Epithelial cell of proximal tubule (primary cell): ENCODE measurements around the gene KMT2B. TPM values are rescaled to one million over a fixed set of nuclear protein-coding genes. Genes with fewer than 3 reads are reported as not detected.

ENCODE experiments used
- DNase-seq: peaks from one replicate; pipeline ENCODE4 v3.0.0-alpha.2; 2011; ENCODE audit warnings: low read depth
- H3K4me3 ChIP-seq: 2 replicates; pipeline ENCODE4 v1.5.1; 2011; ENCODE audit warnings: low read depth, mild to moderate bottlenecking, low read length
- CTCF ChIP-seq: conservative IDR thresholded peaks from 2 replicates; pipeline ENCODE4 v1.5.1; 2012; ENCODE audit warnings: low read depth, mild to moderate bottlenecking, low read length
- total RNA-seq: library from RNA; depleted of rRNA; stranded (reverse); fragments of >200 nt; gene quantifications from 2 replicates; pipeline ENCODE4 v1.2.3, GENCODE V29; 2015

The KMT2B gene
- total RNA-seq, 1 donor from 2014 or later: 20.2 TPM

DNA sequence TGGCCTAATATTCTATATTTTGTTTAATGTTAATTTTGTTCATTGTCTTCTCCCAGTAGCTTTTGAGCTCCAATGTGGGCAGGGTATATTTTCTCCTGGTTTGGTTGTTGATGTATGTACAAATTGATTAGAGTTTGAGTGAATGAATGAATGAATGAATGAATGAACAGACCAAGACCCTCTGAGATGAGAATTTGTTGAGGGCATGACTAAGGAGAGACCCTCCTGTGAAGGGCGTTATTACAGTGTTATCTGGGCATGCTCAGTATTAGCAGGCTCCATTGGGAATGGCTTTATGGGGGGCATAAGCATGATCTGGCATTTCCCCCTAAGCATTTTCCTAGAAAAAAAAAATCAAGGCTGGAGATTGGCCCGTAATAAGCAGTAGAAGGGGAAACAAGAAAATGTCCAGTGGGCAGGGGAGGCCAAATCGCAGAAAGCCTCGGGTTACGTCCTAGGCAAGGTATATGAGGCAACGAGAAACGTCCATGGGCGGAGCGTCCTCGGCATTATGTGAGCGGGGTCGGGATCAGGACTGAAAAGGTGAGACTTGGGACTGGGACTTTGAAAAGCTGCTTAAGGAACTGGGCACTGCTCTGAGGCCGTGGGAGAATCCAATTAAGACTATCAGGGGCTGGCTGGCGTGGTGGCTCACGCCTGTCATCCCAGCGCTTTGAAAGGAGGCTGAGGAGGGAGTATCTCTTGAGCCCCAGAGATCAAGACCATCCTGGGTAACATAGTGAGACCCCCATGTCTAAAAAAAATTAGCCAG, 56.7 kb downstream of the KMT2B start:
- no peak for DNase-seq
- H3K4me3 ChIP-seq: peak overlapping the region; percentile 62

DNA sequence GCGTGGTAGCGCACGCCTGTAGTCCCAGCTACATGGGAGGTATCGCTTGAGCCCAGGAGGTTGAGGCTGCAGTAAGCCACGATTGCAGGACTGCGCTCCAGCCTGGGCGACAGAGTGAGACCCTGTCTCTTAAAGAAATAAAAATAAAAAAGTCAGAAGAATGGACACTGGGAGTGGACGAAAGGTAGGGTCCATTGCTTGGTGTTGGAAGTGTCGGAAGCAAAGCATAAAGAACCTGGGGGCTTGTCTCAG, 57.2 kb downstream of the KMT2B start:
- DNase-seq: no peak
- H3K4me3 ChIP-seq: peak overlapping the region; percentile 62
- TF ChIP-seq CTCF: no peak

More for the DNA sequence above, 56.7 kb downstream of the KMT2B start:
- TF ChIP-seq CTCF: no peak

GRCh38 chr19:35775298-35776101, 57.7 kb downstream of the KMT2B start, which contains the start of gene ARHGAP33:
Gene ARHGAP33, plus strand, starts transcription at chr19:35775564. Its CDS starts 95 bp downstream, at chr19:35775659.
- no peak for DNase-seq
- peak within 1 kb of the TSS; percentile 62 for H3K4me3 ChIP-seq
- TF ChIP-seq CTCF: no peak

DNA sequence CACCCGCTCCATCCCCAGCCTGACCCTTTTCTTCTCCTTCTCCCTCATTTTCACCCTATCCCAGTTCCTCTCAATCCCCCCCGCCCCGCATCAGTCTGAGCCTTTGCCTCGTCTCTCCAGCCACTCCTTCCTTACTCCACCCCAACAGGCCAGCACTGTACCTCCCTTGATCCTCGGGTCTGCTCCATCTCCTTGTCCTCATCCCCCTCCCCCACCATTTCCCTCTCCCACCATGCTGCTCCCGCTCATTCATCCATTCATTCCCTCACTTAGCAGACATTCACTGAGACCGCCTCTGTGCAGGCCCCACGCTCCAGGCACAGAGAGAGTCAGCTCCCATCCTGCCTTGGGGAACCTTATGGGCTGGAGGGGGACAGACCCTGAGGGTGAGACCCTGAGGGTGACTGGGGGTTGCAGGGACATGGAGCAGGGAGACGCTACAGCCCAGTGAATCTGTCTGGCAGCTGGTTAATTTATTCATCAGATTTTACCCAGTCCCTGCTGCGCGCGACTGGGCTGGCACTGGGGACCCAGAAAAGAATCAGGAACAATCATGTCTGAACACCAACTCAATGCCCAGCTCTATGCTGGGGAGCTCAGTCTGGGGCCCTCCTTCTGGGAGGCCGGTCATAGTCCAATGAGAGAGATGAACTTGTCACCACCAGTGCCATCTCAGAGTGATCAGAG, 58.4 kb downstream of the KMT2B start:
- peak overlapping the region; percentile 62 for H3K4me3 ChIP-seq
- no peak for DNase-seq
- no peak for TF ChIP-seq CTCF

- TF ChIP-seq CTCF: no peak
- H3K4me3 ChIP-seq: no peak overlapping the region
- no peak for DNase-seq
These were observed 59.5 kb downstream of the KMT2B start for GRCh38 chr19:35777086-35777841.

DNA sequence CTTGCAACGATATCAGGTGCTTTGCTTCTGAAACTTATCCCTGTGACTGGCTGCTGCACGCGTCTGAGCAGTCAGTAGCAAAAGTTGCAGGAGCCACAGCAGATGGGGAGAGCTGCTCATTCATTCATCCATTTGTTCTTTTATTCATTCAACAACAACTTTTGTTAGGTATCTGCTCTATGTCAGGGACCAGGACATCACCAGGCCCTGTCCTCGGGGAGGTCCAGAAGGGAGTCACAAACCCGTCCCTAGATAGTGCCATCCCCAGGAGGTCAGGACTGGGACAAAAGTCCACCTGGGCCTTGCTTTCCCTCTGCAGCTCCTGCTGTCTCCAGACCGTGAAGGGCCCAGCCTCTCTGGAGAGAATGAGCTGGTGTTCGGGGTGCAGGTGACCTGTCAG, 60.2 kb downstream of the KMT2B start:
- no peak overlapping the region for H3K4me3 ChIP-seq
- no peak for TF ChIP-seq CTCF
- DNase-seq: no peak
